Astrocyte (in vitro differentiated cells and primary cell): ENCODE measurements around the gene CYSTM1.

Experiments used
- EZH2 ChIP-seq: IDR thresholded peaks from 2 replicates; pipeline ENCODE4 v1.6.1; 2012; ENCODE audit warnings: mild to moderate bottlenecking, low read length, inconsistent platforms; ENCODE audit not compliant: insufficient read depth
- TF ChIP-seq, protein P1 (sequence below): IDR thresholded peaks from 2 replicates; pipeline ENCODE4 v1.5.1; 2011; ENCODE audit warnings: low read depth, mild to moderate bottlenecking, inconsistent platforms, low read length, moderate library complexity; ENCODE audit not compliant: insufficient read depth

DNA sequence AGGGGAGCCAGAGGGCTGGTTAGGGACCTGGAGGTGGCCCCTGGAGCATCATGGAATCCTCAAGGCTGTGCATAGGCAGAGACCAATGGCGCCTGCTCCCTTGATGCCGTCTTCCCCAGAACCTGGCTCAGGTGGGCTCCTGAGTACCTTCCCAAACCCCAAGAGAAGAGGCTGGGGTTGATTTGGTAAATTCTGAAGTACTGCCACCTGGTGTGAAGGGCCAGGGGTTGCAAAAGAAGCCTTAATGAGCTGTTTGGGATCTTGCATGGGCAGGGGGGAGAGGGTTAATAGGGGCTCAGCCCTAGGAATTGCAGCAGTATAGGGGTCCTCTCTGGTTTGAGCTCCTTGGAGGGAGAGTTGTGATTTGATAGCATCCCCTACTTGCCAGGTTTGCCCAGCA lies 52.1 kb downstream of the CYSTM1 start:
- TF ChIP-seq, protein P1, sequence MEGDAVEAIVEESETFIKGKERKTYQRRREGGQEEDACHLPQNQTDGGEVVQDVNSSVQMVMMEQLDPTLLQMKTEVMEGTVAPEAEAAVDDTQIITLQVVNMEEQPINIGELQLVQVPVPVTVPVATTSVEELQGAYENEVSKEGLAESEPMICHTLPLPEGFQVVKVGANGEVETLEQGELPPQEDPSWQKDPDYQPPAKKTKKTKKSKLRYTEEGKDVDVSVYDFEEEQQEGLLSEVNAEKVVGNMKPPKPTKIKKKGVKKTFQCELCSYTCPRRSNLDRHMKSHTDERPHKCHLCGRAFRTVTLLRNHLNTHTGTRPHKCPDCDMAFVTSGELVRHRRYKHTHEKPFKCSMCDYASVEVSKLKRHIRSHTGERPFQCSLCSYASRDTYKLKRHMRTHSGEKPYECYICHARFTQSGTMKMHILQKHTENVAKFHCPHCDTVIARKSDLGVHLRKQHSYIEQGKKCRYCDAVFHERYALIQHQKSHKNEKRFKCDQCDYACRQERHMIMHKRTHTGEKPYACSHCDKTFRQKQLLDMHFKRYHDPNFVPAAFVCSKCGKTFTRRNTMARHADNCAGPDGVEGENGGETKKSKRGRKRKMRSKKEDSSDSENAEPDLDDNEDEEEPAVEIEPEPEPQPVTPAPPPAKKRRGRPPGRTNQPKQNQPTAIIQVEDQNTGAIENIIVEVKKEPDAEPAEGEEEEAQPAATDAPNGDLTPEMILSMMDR: no peak
- no peak for TF ChIP-seq EZH2
